ENCODE results near the gene PARD6B.
"Not testable (repeated sequence)": the region's sequence is repeated elsewhere in the genome, so short reads cannot be mapped to it uniquely, and the experiment has no call there.

Gene PARD6B

DNA sequence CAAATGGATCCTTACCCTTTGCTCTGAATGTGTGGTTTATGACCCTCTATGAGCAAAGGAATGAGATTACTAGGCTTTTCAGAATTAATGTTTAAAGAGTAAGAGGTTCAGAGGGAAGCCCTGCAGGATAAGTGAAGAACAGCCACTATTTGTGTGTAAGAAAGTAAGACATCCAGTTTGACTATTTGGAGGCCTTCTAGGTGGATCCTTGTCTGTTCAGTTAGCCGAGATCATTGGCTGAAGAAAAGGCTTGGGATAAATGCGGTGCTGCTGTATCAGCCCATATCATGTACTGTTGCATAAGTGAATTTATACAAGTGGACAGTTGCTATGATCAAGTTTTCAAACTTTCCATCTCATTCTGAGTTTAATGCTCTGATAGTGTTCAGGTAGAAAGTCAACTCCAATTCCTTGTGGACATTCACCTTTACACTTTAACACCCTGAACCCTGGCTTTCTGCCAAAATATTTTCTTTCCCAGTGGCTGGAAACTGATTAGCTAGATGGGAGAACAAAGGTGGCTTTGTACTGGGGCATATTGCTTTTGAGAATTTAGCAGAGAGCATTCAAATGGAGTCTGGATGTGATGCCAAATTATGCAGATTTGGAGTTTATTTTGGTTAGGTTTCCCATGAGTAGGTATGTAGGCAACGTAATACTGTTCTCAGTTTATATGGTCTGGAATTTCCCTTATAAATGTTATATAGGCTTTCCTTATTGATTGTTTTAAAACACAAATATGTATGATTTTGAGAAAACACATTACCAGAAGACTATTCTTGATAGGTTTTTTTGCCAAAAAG is 15.0 kb downstream of the PARD6B start:
- no peak for DNase-seq (ENCODE audit: low read depth in 2 of 2)

DNA sequence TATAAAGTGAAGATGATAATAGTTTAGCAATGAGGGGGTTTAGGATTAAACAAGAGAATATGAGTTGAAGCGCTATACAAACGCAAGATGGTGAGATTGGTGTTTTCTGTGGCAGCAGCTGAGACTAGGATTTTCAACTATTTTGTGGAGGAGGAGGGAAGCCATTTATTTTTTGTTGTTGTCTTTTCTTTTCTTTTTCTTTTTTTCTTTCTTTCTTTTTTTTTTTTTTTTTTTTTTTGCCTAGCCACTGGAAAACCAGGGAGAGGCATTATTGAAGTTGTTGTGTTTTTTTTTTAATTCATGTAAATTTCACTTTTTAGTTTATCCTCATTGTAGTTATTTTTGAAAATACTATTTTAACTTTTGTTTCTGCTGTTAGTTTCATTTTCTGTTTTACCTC is 15.9 kb downstream of the PARD6B start:
- no peak for DNase-seq (ENCODE audit: low read depth in 2 of 2)

DNA sequence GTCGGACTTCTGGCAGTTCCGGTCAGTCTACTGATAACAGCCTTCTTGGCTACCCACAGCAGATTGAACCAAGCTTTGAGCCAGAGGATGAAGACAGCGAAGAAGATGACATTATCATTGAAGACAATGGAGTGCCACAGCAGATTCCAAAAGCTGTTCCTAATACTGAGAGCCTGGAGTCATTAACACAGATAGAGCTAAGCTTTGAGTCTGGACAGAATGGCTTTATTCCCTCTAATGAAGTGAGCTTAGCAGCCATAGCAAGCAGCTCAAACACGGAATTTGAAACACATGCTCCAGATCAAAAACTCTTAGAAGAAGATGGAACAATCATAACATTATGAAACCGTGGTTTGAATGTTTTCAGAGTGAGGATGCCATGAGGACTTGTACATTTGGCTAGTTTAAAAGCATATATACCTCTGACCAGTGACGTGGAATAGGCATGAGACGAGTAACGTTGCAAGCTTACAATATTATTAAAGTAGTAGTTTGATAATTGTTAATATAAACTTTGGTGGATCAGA is 18.8 kb downstream of the PARD6B start:
- DNase-seq (ENCODE audit: low read depth in 2 of 2) = no peak

DNA sequence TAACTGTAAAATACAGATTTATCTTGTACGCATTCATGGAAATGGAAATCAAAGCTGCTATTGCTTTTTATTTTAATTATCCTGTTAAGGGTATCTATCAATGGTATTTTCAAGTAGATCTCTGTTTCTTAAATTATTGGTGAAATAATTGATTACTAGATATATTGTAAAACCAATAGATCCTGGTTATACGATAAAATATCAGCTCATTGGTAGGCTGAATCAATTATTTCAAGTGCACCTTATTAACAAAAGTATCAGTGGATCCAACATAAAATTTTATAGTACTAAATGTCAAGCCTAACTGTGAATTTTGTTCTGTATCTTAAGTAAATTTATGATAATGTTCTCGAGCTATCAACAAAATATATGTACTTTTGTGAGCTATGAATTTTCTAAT is 21.8 kb downstream of the PARD6B start:
- no peak for DNase-seq (ENCODE audit: low read depth in 2 of 2)

DNA sequence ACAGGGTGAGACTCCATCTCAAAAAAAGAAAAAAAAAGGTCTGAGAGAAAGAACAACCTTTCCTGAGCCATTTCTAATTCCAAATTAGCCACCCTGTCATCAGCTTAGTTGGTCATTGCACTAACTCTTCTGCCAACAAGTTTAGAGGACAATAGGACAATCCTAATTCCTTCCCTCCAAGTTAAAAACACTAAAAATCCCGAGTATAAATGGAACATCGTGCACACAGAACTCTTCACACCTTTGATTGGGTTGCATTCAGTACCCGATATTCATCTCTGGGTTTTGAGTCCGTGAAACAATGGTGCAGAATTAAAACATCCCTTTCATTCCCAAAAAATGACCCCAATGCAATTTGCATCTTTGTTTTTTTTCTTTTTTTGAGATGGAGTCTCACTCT is 23.0 kb downstream of the PARD6B start:
- no peak for DNase-seq (ENCODE audit: low read depth in 2 of 2)

DNA sequence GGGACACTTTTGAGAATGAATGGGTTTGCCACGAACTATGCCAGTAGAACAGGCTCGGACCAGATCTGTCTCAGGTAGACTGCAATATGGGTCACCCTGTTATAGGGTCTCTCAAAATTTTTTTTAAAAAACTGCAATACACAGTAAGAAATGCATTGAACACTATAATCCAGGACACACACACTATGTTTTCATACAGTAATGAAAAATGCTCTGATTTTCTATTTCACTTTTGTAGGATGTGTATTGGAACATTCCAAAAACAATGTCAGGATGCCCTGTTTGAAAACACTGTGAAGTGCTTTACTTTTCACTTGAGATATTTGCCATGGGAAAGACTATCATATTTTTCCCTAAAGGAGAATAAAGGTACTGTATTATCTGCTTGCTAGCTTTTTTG is 25.1 kb downstream of the PARD6B start:
- DNase-seq (ENCODE audit: low read depth in 2 of 2) = no peak

DNA sequence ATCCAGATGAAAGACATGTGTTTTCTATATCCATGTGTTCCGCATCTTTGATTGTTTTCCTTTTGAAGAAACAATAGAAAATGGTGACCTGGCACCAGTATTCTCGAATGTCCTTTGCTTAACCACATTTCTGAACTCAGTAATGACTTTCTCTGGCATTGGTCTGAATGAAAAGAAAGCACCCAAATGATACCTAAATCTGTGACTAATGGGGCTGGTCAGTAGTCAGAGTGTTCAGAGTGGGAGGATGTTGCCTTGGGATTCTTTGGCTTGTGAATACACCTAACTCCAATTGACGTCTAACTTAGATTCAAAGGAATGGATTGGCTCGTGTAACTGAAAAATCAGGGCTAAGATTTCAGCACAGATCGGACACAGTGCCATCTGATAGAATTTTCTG is 27.1 kb downstream of the PARD6B start:
- no peak for DNase-seq (ENCODE audit: low read depth in 2 of 2)

DNA sequence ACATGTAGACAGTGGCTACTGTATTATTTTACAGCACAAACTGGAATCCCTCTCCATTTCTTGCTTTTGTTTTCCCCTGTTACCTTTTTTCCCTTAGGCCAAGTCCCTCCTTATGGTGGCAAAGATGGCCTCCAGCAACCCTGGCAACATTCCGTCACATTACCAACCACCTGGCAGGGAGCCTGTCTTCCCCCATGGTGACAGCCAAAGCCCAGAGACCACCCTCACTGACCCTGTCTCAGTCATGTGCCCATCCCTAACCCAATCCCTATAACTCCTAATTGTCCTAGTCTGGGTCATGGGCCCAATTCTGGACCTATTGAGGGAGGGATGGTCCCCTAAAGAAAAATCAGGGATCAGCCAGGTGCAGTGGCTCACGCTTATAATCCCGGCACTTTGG is 27.6 kb downstream of the PARD6B start:
- DNase-seq (ENCODE audit: low read depth in 2 of 2) = no peak

DNA sequence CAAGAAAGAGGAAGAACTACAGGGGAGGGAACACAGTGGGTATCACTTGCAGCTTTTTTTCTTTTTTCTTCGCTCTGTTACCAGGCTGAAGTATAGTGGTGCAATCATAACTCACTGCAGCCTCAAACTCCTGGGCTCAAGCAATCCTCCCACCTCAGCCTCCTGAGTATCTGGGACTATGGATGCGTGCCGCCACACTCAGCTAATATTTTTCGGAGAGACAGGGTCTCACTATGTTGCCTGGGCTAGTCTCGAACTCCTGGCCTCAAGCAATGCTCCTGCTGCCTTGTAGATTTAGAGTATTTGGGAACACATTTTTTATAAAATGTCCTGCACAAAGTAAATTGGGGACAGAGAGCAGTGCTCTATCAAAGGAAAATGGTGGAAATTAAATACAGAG is 28.3 kb downstream of the PARD6B start:
- no peak for DNase-seq (ENCODE audit: low read depth in 2 of 2)

DNA sequence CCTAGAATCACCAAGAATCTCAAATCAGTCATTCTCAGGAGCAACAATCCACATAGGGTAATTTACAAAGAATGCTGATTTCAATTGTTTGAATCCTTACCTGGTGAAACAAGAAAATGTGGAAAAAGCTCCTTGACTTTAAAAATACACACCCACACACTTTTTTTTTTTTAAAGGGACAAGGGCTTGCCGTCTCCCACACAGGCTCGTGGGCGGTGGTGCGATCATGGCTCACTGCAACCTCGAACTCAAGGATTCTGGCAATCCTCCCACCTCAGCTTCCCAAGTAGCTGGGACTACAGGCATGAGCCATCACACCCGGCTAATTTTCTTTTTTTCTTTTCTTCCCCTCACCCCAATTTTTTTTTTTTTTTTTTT is 30.7 kb downstream of the PARD6B start:
- DNase-seq (ENCODE audit: low read depth in 2 of 2) = no peak

DNA sequence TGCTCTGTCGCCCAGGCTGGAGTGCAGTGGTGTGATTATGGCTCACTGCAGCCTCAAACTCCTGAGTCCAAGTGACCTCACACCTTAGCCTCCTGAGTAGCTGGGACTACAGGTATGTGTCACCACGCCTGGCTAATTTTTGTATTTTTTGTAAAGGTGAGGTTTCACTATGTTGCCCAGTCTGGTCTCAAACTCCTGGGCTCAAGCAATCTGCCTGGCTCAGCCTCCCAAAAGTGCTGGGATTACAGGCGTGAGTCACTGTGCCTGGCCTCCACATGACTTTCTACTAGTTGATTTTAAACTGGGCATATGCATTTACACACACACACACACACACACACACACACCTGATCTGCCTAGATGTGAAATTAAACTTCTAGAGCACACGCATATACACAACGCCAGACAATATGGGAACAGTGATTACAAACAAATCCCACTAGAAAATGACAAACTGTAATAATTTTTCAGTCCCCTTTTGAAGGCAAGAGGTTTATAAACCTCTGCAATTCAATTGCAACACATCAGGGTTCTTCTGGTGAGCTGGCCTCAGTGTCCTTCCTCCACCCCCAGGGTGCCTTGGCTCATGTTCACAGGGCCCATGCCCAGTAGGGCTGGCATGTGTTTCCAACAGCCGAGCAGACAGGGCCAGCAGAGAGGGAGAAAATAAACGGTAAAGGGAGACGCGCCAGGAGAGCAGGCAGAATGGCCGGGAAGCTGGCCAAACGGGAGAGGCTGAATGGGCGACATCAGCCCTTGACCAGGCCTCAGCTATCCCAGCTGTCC is 31.2 kb downstream of the PARD6B start:
- DNase-seq (ENCODE audit: low read depth in 2 of 2) = no peak

DNA sequence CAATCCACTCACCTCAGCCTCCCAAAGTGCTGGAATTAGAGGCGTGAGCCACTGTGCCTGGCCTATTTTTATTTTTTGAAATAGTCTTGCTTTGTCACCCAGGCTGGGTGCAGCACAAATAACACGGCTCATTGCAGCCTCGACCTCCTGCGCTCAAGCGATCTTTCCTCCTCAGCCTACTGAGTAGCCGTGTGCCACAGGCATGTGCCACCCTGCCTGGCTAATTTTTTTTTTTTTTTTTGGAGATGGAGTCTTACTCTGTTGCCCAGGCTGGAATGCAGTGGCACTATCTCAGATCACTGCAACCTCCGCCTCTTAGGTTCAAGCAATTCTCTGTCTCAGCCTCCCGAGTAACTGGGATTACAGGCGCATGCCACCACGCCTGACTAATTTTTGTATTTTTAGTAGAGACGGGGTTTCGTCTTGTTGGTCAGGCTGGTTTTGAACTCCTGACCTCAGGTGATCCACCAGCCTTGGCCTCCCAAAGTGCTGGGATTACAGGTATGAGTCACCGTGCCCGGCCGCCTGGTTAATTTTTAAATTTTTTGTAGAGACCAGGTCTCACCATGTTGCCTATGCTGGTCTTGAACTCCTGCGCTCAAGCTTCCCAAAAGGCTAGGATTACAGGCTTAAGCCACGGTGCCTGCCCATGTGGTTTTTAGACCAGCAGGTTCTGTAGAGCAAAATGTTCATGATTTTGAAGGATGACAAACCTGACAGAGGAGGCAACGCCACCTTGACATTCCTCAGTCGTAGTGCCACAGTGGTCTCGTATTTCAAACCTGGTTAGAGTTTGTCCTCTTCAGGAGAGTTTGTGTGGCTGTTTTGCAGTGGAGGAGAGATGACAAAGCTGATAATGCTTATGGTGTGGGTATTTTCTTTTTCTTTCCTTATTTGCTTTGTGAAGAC is 32.4 kb downstream of the PARD6B start:
- not testable (repeated sequence) for DNase-seq (ENCODE audit: low read depth in 2 of 2)

DNA sequence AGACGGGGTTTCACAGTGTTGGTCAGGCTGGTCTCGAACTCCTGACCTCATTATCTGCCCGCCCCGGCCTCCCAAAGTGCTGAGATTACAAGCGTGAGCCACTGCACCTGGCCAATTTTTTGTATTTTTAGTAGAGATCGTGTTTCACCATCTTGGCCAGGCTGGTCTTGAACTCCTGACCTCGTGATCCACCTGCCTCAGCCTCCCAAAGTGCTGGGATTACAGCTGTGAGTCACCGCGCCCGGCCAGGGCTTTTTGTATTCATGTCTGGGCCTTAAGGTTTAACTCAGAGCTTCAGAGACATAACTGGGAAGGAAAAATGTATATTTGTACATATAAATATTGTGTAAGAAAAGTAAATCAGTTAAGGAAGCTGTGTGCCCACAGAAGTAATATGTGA is 33.9 kb downstream of the PARD6B start:
- not testable (repeated sequence) for DNase-seq (ENCODE audit: low read depth in 2 of 2)

DNA sequence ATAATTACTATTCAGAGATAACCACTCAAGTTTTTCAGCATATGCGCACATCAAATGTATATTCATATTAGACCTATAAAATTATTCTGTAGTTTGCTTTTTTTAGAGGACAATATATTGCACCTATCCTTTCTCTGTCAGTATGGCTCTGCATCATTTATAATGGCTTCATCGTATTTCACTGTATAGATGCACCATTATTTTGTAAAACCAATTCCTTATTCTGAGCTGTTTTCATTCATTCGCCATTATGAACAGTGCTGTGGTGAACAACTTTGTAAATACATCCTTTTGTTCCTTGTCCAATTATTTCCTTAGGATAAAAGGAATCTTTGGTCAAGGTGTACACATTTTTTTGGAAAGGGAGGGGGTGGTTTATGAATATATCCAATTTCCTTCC is 34.3 kb downstream of the PARD6B start:
- DNase-seq (ENCODE audit: low read depth in 2 of 2) = no peak

DNA sequence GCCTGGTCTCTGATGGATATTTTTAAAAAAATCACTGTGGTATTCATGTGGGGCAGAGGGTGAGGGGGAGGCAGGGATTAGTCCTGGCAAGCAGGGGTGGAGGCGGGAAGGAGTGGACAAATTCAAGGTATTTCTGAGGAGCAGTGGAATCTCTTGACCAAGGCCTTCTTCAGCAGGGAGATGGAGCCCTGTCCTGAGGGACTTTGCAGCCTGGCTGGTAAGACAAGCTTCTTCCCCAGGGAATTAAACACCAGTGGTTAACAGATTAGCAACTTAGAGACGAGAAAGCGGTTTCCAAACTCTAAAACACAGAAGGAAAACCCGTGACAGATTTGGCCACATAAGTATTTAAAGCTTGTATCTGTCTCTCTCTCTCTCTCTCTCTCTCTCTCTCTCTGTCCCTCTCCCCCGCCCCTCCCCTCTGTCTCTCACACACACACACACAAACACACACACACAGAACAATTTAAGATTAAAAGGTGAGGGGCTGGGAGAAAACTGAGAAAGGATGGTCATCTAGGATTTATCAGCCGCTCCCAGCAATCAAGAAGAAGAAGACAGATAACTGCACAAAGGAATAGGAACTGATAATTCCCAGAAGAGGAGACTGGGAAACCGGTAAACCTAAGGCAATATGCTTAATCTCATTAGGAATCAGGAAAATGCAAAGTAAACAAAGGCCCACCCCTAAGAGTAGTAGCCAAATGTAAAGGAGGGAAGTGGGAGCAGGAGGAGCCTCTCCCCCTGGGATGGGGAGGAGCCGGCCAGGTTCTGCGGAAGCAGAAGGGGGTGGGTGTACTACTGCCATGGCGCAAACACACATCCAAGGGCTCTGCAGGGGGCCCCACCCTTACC is 35.8 kb downstream of the PARD6B start:
- not testable (repeated sequence) for DNase-seq (ENCODE audit: low read depth in 2 of 2)

DNA sequence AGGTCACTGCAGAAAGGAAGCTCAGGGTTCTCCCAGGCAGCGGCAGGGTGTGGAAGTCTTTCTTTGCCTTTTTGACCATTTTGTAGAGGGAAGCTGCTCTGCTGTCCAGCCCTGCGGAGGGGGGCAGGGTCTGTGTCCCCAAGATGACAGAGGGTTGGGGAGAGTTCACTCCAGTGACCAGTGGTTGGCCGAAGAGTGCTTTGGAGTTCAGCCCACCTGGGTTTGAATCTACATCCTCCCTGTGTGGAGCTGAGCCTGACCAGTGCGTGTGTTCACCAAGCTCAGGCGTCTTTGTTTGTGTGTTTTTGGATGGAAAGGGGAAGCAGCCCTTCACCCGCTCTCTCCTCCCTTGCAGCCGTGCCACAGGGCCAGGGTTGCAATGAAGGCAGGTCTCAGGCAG is 37.6 kb downstream of the PARD6B start:
- not testable (repeated sequence) for DNase-seq (ENCODE audit: low read depth in 2 of 2)

DNA sequence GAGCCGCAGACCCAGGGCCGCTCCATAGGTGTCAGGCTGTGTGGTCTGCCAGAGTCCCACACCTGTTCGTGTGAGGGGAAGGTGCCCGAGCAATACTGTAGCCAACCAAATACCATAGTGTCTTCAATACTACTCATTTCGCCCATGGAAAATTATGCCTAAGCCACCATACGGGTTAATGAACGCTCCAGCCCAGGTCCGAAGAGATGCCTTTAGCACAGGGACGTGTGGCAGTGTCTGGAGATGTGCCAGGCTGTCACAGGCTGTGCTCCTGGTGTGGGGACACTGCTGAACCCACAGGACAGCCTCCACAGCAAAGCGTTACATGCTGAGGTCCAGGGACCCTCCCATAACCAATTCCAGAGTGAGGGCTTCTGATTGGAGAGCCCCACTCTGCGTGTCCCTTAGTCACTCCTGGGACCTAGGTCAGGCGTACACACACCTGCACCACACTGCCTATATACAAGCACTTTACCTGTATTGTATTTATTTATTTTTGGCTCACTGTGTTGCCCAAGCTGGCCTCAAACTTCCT is 38.2 kb downstream of the PARD6B start:
- DNase-seq (ENCODE audit: low read depth in 2 of 2) = not testable (repeated sequence)

DNA sequence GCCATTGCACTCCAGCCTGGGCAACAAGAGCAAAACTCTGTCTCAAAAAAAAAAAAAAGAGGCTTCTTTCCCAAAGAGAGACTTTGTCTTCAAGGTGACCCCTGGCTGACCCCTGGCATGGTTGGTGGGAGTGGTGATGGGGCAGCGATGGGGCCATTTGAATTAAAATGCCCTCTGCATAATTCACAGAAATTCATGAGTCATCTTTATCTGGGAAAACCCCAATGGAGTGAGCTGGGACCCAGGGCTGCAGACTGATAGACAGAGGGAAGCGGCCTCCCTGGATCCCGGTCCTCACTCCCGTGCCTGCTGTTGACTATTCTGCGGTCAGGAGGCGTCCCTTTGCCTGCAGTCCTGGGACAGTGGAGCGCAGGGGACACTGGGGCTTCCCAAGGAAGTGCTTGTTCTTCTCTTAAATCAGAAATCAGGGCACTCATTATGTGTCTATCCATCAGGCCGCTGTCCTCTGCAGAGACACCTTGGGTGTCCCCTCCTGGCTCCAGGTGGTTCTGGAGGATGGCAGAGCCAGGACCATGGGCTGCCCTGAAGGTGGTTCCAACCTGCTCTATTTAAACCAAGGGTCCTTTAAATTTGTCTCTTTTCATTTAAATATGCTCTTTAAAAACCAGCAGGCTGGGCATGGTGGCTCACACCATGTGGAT is 40.2 kb downstream of the PARD6B start:
- DNase-seq (ENCODE audit: low read depth in 2 of 2) = not testable (repeated sequence)

DNA sequence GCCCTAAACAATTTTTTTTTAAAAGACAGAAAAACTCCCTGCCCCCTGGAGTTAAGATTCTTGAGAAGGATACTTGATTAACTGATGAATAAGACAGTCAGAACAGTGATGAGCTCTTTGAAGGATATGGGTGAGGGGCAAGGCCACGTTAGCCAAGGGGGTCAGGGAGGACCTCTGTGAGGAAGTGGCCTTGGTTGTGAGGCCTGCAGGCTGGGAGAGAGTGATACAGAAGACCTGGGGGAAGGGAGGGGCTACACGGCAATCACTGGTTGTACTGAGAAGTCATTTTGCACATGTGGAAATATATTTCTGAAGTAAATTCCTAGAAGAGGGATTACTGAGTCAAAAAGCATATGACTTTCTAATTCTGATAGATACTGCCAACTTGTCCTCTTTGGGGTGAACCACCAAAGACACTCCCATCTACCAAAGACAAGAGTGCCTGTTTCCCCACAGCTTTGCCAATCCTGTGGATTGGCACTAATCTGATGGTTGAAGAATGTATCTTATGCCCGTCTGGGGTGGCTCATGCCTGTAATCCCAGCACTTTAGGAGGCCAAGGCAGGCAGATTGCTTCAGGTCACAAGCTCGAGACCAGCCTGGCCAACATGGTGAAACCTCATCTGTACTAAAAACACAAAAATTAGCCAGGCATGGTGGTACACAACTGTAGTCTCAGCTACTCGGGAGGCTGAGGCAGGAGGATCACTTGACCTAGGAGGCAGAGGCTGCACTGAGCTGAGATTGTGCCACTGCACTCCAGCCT is 41.2 kb downstream of the PARD6B start:
- DNase-seq (ENCODE audit: low read depth in 2 of 2) = no peak

Measured in fibroblast of skin of left quadriceps (primary cell).